HCT116 (cell line): ENCODE data around the gene RUNX2. TPM values are rescaled to one million over a fixed set of nuclear protein-coding genes. Genes with fewer than 3 reads are reported as not detected.

Experiments
- ATAC-seq: fragments of 200-7000 bp; cut with Tn5 transposase; 2 replicates; pipeline ENCODE4 v1.9.1; 2020; ENCODE audit warnings: mild to moderate bottlenecking, moderate library complexity
- BruUV-seq: library from RNA; stranded (reverse); fragments of 400-500 nt; replicated peaks from 2 replicates; lab custom pipeline; 2021; lab: Mats Ljungman, UMichigan
- CTCF ChIA-PET: fragments of 300-600 bp; sonication (Branson Sonifier 250); formaldehyde crosslinking; loops from one replicate; lab custom pipeline; 2021; ENCODE audit warnings: antibody characterized with exemption; lab: Charles Lee
- POLR2A ChIA-PET: fragments of 300-600, 350-600 bp; sonication (Branson Sonifier 250); formaldehyde crosslinking; loops from one replicate; lab custom pipeline; 2021; ENCODE audit warnings: antibody characterized with exemption; lab: Charles Lee
- RAD21 ChIA-PET, 2 experiments: fragments of 300-600 bp; sonication (Branson Sonifier 250); formaldehyde crosslinking; loops; one replicate each; lab custom pipeline; 2023; ENCODE audit warnings: low total read pairs in 2 of 2; ENCODE audit not compliant: uncharacterized antibody in 2 of 2, unreplicated experiment in 2 of 2, low non-redundant PET in 1 of 2; lab: Charles Lee
- DNase-seq: peaks from one replicate; pipeline ENCODE4 v3.0.0-alpha.2; 2010; ENCODE audit warnings: low read depth, low spot score
- H2AFZ ChIP-seq: fragments of 200-600 bp; shearing (Covaris generic), sonication (generic); 2 replicates; pipeline ENCODE4 v1.6.1; 2017; ENCODE audit warnings: low read depth, mixed run types, mixed read lengths, antibody characterized with exemption, low read length; ENCODE audit not compliant: poor library complexity, severe bottlenecking
- H3K27ac ChIP-seq: 2 replicates; pipeline ENCODE4 v1.5.1; 2012; ENCODE audit warnings: low read depth, low read length
- H3K27me3 ChIP-seq: fragments of 200-600 bp; sonication (generic); 2 replicates; pipeline ENCODE4 v1.6.1; 2016; ENCODE audit warnings: mixed run types, low read length, mixed read lengths; ENCODE audit not compliant: insufficient read depth
- H3K36me3 ChIP-seq, 2 experiments: fragments of 200-500 bp in 1 of 2; fragments of 200-600 bp in 1 of 2; sonication (Bioruptor generic) in 1 of 2; sonication (generic) in 1 of 2; 2 replicates each; pipeline versions ENCODE4 v1.5.1 to v1.6.1; 2014 to 2016; ENCODE audit warnings: low read length in 2 of 2, inconsistent platforms in 1 of 2, mixed read lengths in 1 of 2, mixed run types in 1 of 2; ENCODE audit not compliant: insufficient read depth in 2 of 2, control insufficient read depth in 1 of 2
- H3K4me1 ChIP-seq, 2 experiments: fragments of 200-600 bp in 1 of 2; sonication (generic) in 1 of 2; 2 replicates each; pipeline versions ENCODE4 v1.5.1 to v1.6.1; 2012 to 2017; ENCODE audit warnings: low read length in 2 of 2, inconsistent platforms in 1 of 2, mild to moderate bottlenecking in 1 of 2, mixed read lengths in 1 of 2, mixed run types in 1 of 2, moderate library complexity in 1 of 2; ENCODE audit not compliant: insufficient read depth in 2 of 2, control insufficient read depth in 1 of 2
- H3K4me2 ChIP-seq: fragments of 200-600 bp; sonication (generic); 2 replicates; pipeline ENCODE4 v1.6.1; 2017; ENCODE audit warnings: mixed run types, low read length, mixed read lengths
- H3K4me3 ChIP-seq, 2 experiments: fragments of 200-600 bp in 1 of 2; sonication (generic) in 1 of 2; replicated peaks in 1 of 2; 2 replicates each; pipeline ENCODE4 v1.5.1; 2011 to 2016; ENCODE audit warnings: low read length in 2 of 2, control low read depth in 1 of 2, low read depth in 1 of 2, mild to moderate bottlenecking in 1 of 2, mixed read lengths in 1 of 2, mixed run types in 1 of 2
- H3K79me2 ChIP-seq: fragments of 200-600 bp; sonication (generic); 2 replicates; pipeline ENCODE4 v1.6.1; 2017; ENCODE audit warnings: mild to moderate bottlenecking, mixed run types, low read length, moderate library complexity, mixed read lengths; ENCODE audit not compliant: insufficient read depth
- H3K9ac ChIP-seq: fragments of 200-600 bp; sonication (generic); 2 replicates; pipeline ENCODE4 v1.6.1; 2016; ENCODE audit warnings: low read length, mixed read lengths
- H3K9me2 ChIP-seq: fragments of 200-600 bp; sonication (generic), shearing (Covaris generic); 2 replicates; pipeline ENCODE4 v1.6.1; 2017; ENCODE audit warnings: mixed run types, mild to moderate bottlenecking, moderate library complexity; ENCODE audit not compliant: insufficient read depth
- H3K9me3 ChIP-seq, 2 experiments: fragments of 200-500 bp in 1 of 2; fragments of 200-600 bp in 1 of 2; sonication (Bioruptor generic) in 1 of 2; sonication (generic) in 1 of 2; 2 replicates each; pipeline ENCODE4 v1.6.1; 2014 to 2017; ENCODE audit warnings: low read length in 2 of 2, mixed read lengths in 2 of 2, inconsistent platforms in 1 of 2, low read depth in 1 of 2, mild to moderate bottlenecking in 1 of 2, mixed run types in 1 of 2, moderate library complexity in 1 of 2; ENCODE audit not compliant: control insufficient read depth in 1 of 2, insufficient read depth in 1 of 2
- H4K20me1 ChIP-seq: fragments of 200-600 bp; sonication (generic), shearing (Covaris generic); 2 replicates; pipeline ENCODE4 v1.6.1; 2017; ENCODE audit warnings: mixed run types, mild to moderate bottlenecking, moderate library complexity; ENCODE audit not compliant: insufficient read depth
- ATF3 ChIP-seq: IDR thresholded peaks from 2 replicates; pipeline ENCODE4 v1.6.1; 2012
- CEBPB ChIP-seq: IDR thresholded peaks from 2 replicates; pipeline ENCODE4 v1.6.1; 2012; ENCODE audit warnings: low read depth
- CTCF ChIP-seq, 3 experiments: fragments of 200-600 bp in 1 of 3; sonication (generic) in 1 of 3; IDR thresholded peaks in 2 of 3; conservative IDR thresholded peaks in 1 of 3; 2 replicates each; pipeline ENCODE4 v1.5.1; 2012 to 2017; ENCODE audit warnings: low read depth in 2 of 3, low read length in 2 of 3, antibody characterized with exemption in 1 of 3, borderline replicate concordance in 1 of 3, control low read depth in 1 of 3, mild to moderate bottlenecking in 1 of 3, mixed read lengths in 1 of 3, mixed run types in 1 of 3, moderate library complexity in 1 of 3; ENCODE audit not compliant: insufficient read depth in 1 of 3
- EGR1 ChIP-seq: IDR thresholded peaks from 2 replicates; pipeline ENCODE4 v1.6.1; 2012; ENCODE audit warnings: low read depth
- ELF1 ChIP-seq: IDR thresholded peaks from 2 replicates; pipeline ENCODE4 v1.6.1; 2012; ENCODE audit warnings: low read depth, borderline replicate concordance
- EZH2 ChIP-seq: fragments of 200-600 bp; sonication (generic); IDR thresholded peaks from 2 replicates; pipeline ENCODE4 v1.6.1; 2017; ENCODE audit warnings: antibody characterized with exemption, mixed run types
- EZH2phosphoT487 ChIP-seq: fragments of 200-600 bp; IDR thresholded peaks from 2 replicates; pipeline ENCODE4 v1.6.1; 2018; ENCODE audit warnings: antibody characterized with exemption, borderline replicate concordance
- FOSL1 ChIP-seq: IDR thresholded peaks from 2 replicates; pipeline ENCODE4 v1.6.1; 2012; ENCODE audit warnings: low read depth
- JUND ChIP-seq: IDR thresholded peaks from 2 replicates; pipeline ENCODE4 v1.6.1; 2012
- SIN3A ChIP-seq: IDR thresholded peaks from 2 replicates; pipeline ENCODE4 v1.6.1; 2012; ENCODE audit warnings: low read depth
- SP1 ChIP-seq: IDR thresholded peaks from 2 replicates; pipeline ENCODE4 v1.6.1; 2012; ENCODE audit warnings: low read depth
- SRF ChIP-seq: IDR thresholded peaks from 2 replicates; pipeline ENCODE4 v1.6.1; 2012; ENCODE audit warnings: low read depth
- TCF7L2 ChIP-seq: IDR thresholded peaks from 2 replicates; pipeline ENCODE4 v1.7.0; 2011; ENCODE audit warnings: borderline replicate concordance, inconsistent platforms; ENCODE audit not compliant: insufficient read depth, insufficient read length; ENCODE audit errors: extremely low read depth
- ZNF274 ChIP-seq: fragments of 200-500 bp; sonication (Bioruptor generic); IDR thresholded peaks from 2 replicates; pipeline ENCODE4 v1.6.1; 2014; ENCODE audit warnings: mild to moderate bottlenecking, low read depth, low read length, inconsistent platforms
- intact Hi-C: fragments of 100-400 bp; cut with micrococcal nuclease; formaldehyde crosslinking; loops from 2 replicates; pipeline ENCODE4 v1.10.0; 2022
- total RNA-seq: library from RNA; stranded (reverse); gene quantifications from one replicate; pipeline ENCODE4 v1.2.1, GENCODE V29; 2021; ENCODE audit not compliant: unreplicated experiment
- TF ChIP-seq, protein P1 (sequence below): IDR thresholded peaks from 2 replicates; pipeline ENCODE4 v1.6.1; 2011; ENCODE audit warnings: mild to moderate bottlenecking, low read length, moderate library complexity; ENCODE audit not compliant: insufficient replicate concordance; ENCODE audit errors: extremely low read depth

The RUNX2 gene
- total RNA-seq, 1 experiment from 2014 or later = 1.1 TPM

- RAD21 ChIA-PET = no interaction called here
- no peaks in the 10 kb centered on the region for H3K9me2 ChIP-seq
- intact Hi-C loops = no loop called here
- H3K36me3 ChIP-seq = no peaks in the 10 kb centered on the region
- H3K79me2 ChIP-seq = no peaks in the 10 kb centered on the region
- H2AFZ ChIP-seq = no peak overlapping the region
- no peak overlapping the region for H3K9ac ChIP-seq
- H3K9me3 ChIP-seq = no peaks in the 10 kb centered on the region
- TF ChIP-seq EZH2 = no peak
- TF ChIP-seq SRF = no peak
- TF ChIP-seq CTCF (IDR thresholded peaks at IDR 0.05 in 2 of 3, conservative IDR thresholded peaks at IDR 0.05 in 1 of 3; ENCODE audit: borderline replicate concordance in 1 of 3, insufficient read depth in 1 of 3, low read depth in 2 of 3, low read length in 2 of 3) = no peak
- TF ChIP-seq TCF7L2 = no peak
- TF ChIP-seq ZNF274 = no peak
- TF ChIP-seq, protein P1, sequence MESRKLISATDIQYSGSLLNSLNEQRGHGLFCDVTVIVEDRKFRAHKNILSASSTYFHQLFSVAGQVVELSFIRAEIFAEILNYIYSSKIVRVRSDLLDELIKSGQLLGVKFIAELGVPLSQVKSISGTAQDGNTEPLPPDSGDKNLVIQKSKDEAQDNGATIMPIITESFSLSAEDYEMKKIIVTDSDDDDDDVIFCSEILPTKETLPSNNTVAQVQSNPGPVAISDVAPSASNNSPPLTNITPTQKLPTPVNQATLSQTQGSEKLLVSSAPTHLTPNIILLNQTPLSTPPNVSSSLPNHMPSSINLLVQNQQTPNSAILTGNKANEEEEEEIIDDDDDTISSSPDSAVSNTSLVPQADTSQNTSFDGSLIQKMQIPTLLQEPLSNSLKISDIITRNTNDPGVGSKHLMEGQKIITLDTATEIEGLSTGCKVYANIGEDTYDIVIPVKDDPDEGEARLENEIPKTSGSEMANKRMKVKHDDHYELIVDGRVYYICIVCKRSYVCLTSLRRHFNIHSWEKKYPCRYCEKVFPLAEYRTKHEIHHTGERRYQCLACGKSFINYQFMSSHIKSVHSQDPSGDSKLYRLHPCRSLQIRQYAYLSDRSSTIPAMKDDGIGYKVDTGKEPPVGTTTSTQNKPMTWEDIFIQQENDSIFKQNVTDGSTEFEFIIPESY = no peak
- TF ChIP-seq ELF1 = no peak
- no peak for TF ChIP-seq FOSL1
- no peak for TF ChIP-seq CEBPB
- TF ChIP-seq EZH2phosphoT487 = no peak
- no peak for TF ChIP-seq JUND
- no peak for TF ChIP-seq EGR1
- no peak for TF ChIP-seq ATF3
- no peak for TF ChIP-seq SIN3A
- no peak for TF ChIP-seq SP1
- TF ChIP-seq, all 23 proteins: peak for 0
- Histone ChIP-seq H3K4me1 (peaks cover 0 to 5% of the 10 kb centered on the region in 2 experiments; a peak in 1 of 4 replicates), H3K4me2 (no peak overlapping the region), H3K27me3 (no peaks in the 10 kb centered on the region; the same call in 1 of the 2 replicates), H3K4me3 (no peak overlapping the region), H3K27ac (no peak overlapping the region), H4K20me1 (no peaks in the 10 kb centered on the region)
- POLR2A ChIA-PET = no interaction called here
- BruUV-seq = no TSS peak
- CTCF ChIA-PET = no interaction called here
- DNase-seq (no peak), ATAC-seq (no peak)
These were observed 312.7 kb downstream of the RUNX2 start for GRCh38 chr6:45640811-45641210.
